ENCODE measurements around the gene PLEKHD1.

Gene PLEKHD1

GRCh38 chr14:69553252-69553651 lies 68.7 kb downstream of the PLEKHD1 start:
- DNase-seq = no peak

- DNase-seq = no peak
Observed at GRCh38 chr14:69554500-69554899, 70.0 kb downstream of the PLEKHD1 start.

GRCh38 chr14:69558774-69559173 lies 74.2 kb downstream of the PLEKHD1 start:
- no peak for DNase-seq

GRCh38 chr14:69559581-69560011 lies 75.1 kb downstream of the PLEKHD1 start:
- no peak for DNase-seq

- DNase-seq = no peak
Observed at GRCh38 chr14:69560826-69561225, 76.3 kb downstream of the PLEKHD1 start.

GRCh38 chr14:69561893-69562292 lies 77.4 kb downstream of the PLEKHD1 start:
- no peak for DNase-seq

- DNase-seq = no peak
Observed at GRCh38 chr14:69567563-69567962, 83.0 kb downstream of the PLEKHD1 start.

GRCh38 chr14:69569859-69570258 lies 85.3 kb downstream of the PLEKHD1 start:
- DNase-seq = no peak

- DNase-seq = no peak
Observed at GRCh38 chr14:69570836-69571330, 86.4 kb downstream of the PLEKHD1 start.

- DNase-seq = no peak
Observed at GRCh38 chr14:69571449-69572029, 87.0 kb downstream of the PLEKHD1 start.

- no peak for DNase-seq
Observed at GRCh38 chr14:69572030-69572840, 87.7 kb downstream of the PLEKHD1 start.

- no peak for DNase-seq
Observed at GRCh38 chr14:69572841-69573135, 88.3 kb downstream of the PLEKHD1 start.

- no peak for DNase-seq
Observed at GRCh38 chr14:69573205-69573830, 88.8 kb downstream of the PLEKHD1 start.

GRCh38 chr14:69573831-69574262 lies 89.3 kb downstream of the PLEKHD1 start:
- DNase-seq = no peak

- DNase-seq = peak; percentile 71
Observed at GRCh38 chr14:69574263-69574953, 89.9 kb downstream of the PLEKHD1 start, which contains the start of gene CCDC177. CCDC177 (minus strand) TSS chr14:69574871; CDS start chr14:69573622, 1,249 bp downstream.

GRCh38 chr14:69574954-69575295 lies 90.4 kb downstream of the PLEKHD1 start:
- DNase-seq = no peak

GRCh38 chr14:69579476-69579875 lies 94.9 kb downstream of the PLEKHD1 start:
- DNase-seq = no peak

- no peak for DNase-seq
Observed at GRCh38 chr14:69580009-69580577, 95.6 kb downstream of the PLEKHD1 start.
